NCI-H2196 treated with DMSO at 0.1 percent for 48 hours (cell line): Measurements from ENCODE around the gene ANO1.

Source experiments
- DNase-seq: peaks from one replicate; lab custom pipeline; 2025; ENCODE audit not compliant: unreplicated experiment; lab: John Stamatoyannopoulos, UW

ANO1 gene

GRCh38 chr11:70049045-70049444 is 29.1 kb upstream of the ANO1 start:
- no peak for DNase-seq

GRCh38 chr11:70050243-70050642 is 27.9 kb upstream of the ANO1 start:
- no peak for DNase-seq

GRCh38 chr11:70054004-70054403 is 24.1 kb upstream of the ANO1 start:
- no peak for DNase-seq

- DNase-seq: no peak
These were observed 22.7 kb upstream of the ANO1 start for GRCh38 chr11:70055444-70055843.

- DNase-seq: no peak
These were observed 21.0 kb upstream of the ANO1 start for GRCh38 chr11:70057080-70057479.

GRCh38 chr11:70059971-70060370 is 18.1 kb upstream of the ANO1 start:
- DNase-seq: no peak

- DNase-seq: no peak
These were observed 17.4 kb upstream of the ANO1 start for GRCh38 chr11:70060611-70061293.

- DNase-seq: no peak
These were observed 16.4 kb upstream of the ANO1 start for GRCh38 chr11:70061734-70062133.

- no peak for DNase-seq
These were observed 15.0 kb upstream of the ANO1 start for GRCh38 chr11:70063121-70063520.

- no peak for DNase-seq
These were observed 14.6 kb upstream of the ANO1 start for GRCh38 chr11:70063555-70063954.

- no peak for DNase-seq
These were observed 13.9 kb upstream of the ANO1 start for GRCh38 chr11:70064008-70064725.

- DNase-seq: no peak
These were observed 13.3 kb upstream of the ANO1 start for GRCh38 chr11:70064726-70065317.

- no peak for DNase-seq
These were observed 12.6 kb upstream of the ANO1 start for GRCh38 chr11:70065318-70066135.

GRCh38 chr11:70066136-70066520 is 12.0 kb upstream of the ANO1 start:
- DNase-seq: no peak

GRCh38 chr11:70066628-70067027 is 11.5 kb upstream of the ANO1 start:
- no peak for DNase-seq

GRCh38 chr11:70067036-70067435 is 11.1 kb upstream of the ANO1 start:
- no peak for DNase-seq

GRCh38 chr11:70067591-70068341 is 10.4 kb upstream of the ANO1 start:
- DNase-seq: no peak

GRCh38 chr11:70068345-70068744 is 9.8 kb upstream of the ANO1 start:
- DNase-seq: no peak

- DNase-seq: no peak
These were observed 9.2 kb upstream of the ANO1 start for GRCh38 chr11:70068950-70069349.

GRCh38 chr11:70070706-70071105 is 7.4 kb upstream of the ANO1 start:
- DNase-seq: no peak

- no peak for DNase-seq
These were observed 6.1 kb upstream of the ANO1 start for GRCh38 chr11:70071996-70072395.
